ENCODE measurements around the gene RUNX3. TPM values are rescaled to one million over a fixed set of nuclear protein-coding genes. Genes with fewer than 3 reads are reported as not detected.

RUNX3 gene
- total RNA-seq, 1 experiment from 2014 or later, result 22.6 TPM

DNA sequence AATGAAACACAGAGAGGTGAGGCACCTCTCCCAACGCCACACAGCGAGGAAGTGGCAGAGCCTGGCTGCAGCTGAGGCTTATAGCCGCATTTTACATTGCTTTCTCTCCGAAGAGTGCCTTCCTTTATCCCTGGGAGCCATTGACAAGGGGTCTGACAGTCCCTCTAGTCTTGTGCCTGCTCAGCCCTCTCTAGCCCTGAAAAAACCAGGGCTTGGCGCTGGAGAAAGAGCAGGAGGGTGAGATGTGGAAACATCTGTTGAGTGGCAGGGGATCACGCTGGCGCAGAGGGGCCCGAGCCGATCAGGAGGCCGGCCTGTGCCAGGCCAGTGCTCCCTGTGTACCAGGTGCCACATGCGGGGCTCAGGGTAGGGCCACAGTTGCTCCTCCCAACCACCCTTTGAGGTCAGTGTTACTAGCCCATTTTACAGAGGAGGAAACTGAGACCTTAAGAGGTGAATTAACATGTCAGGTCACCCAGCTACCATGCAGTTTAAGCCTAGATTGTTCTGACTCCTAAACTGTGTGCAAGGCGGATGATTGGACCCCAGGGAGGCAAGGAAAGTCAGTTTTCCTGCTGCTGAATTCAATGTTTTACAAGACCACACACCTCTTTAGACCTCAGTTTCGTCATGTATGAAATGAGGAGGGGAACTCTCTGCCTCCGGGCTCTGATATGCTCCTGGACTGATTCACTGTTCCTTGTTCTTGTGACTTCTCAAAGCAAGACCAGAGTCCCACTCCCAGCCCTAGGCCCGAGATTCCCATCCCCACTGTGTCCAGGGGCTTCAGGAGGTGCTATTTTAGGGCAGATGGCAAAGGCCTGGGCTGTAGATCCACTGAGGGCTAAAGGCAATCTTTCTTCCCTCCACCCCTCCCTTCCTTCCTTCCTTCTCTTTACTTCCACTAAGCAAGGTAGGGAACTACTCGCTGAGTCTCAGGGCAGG lies 28.0 kb upstream of the RUNX3 start:
- H3K9me2 ChIP-seq (ENCODE audit: insufficient read depth), result no peaks in the 10 kb centered on the region
- H3K4me1 ChIP-seq (ENCODE audit: control insufficient read depth in 1 of 2, insufficient read depth in 2 of 2, low read length in 2 of 2), result peaks cover 0 to 12% of the 10 kb centered on the region in 2 experiments; a peak in 2 of 4 replicates
- H3K4me3 ChIP-seq (replicated peaks in 1 of 2; ENCODE audit: low read depth in 1 of 2, low read length in 2 of 2), result no peak overlapping the region
- no peak overlapping the region for H3K9ac ChIP-seq (ENCODE audit: low read length)
- H2AFZ ChIP-seq (ENCODE audit: low read depth, low read length, poor library complexity, severe bottlenecking), result no peak overlapping the region
- H4K20me1 ChIP-seq (ENCODE audit: insufficient read depth), result no peaks in the 10 kb centered on the region
- ChIA-PET RAD21 (ENCODE audit: low non-redundant PET in 1 of 2, low total read pairs in 2 of 2, uncharacterized antibody in 2 of 2, unreplicated experiment in 2 of 2) (no interaction called here), POLR2A (no interaction called here), CTCF (no interaction called here)
- no peak overlapping the region for H3K4me2 ChIP-seq (ENCODE audit: low read length)
- H3K27me3 ChIP-seq (ENCODE audit: insufficient read depth, low read length), result no peaks in the 10 kb centered on the region
- no peak overlapping the region for H3K27ac ChIP-seq (ENCODE audit: low read depth, low read length)
- intact Hi-C loops (cut with micrococcal nuclease), result no loop called here
- TF ChIP-seq, protein P1, sequence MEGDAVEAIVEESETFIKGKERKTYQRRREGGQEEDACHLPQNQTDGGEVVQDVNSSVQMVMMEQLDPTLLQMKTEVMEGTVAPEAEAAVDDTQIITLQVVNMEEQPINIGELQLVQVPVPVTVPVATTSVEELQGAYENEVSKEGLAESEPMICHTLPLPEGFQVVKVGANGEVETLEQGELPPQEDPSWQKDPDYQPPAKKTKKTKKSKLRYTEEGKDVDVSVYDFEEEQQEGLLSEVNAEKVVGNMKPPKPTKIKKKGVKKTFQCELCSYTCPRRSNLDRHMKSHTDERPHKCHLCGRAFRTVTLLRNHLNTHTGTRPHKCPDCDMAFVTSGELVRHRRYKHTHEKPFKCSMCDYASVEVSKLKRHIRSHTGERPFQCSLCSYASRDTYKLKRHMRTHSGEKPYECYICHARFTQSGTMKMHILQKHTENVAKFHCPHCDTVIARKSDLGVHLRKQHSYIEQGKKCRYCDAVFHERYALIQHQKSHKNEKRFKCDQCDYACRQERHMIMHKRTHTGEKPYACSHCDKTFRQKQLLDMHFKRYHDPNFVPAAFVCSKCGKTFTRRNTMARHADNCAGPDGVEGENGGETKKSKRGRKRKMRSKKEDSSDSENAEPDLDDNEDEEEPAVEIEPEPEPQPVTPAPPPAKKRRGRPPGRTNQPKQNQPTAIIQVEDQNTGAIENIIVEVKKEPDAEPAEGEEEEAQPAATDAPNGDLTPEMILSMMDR (IDR thresholded peaks at IDR 0.05 in 2 of 3, conservative IDR thresholded peaks at IDR 0.05 in 1 of 3; ENCODE audit: borderline replicate concordance in 1 of 3, insufficient read depth in 1 of 3, low read depth in 2 of 3, low read length in 2 of 3), result no peak
- no peak for TF ChIP-seq RAD21 (IDR thresholded peaks at IDR 0.05; ENCODE audit: low read depth)
- TF ChIP-seq, protein P2, sequence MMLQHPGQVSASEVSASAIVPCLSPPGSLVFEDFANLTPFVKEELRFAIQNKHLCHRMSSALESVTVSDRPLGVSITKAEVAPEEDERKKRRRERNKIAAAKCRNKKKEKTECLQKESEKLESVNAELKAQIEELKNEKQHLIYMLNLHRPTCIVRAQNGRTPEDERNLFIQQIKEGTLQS (IDR thresholded peaks at IDR 0.05), result no peak
- TF ChIP-seq JUND (IDR thresholded peaks at IDR 0.05), result no peak
- TF ChIP-seq SIN3A (IDR thresholded peaks at IDR 0.05; ENCODE audit: low read depth), result no peak
- no peak for TF ChIP-seq EZH2 (IDR thresholded peaks at IDR 0.05)
- TF ChIP-seq, protein P3, sequence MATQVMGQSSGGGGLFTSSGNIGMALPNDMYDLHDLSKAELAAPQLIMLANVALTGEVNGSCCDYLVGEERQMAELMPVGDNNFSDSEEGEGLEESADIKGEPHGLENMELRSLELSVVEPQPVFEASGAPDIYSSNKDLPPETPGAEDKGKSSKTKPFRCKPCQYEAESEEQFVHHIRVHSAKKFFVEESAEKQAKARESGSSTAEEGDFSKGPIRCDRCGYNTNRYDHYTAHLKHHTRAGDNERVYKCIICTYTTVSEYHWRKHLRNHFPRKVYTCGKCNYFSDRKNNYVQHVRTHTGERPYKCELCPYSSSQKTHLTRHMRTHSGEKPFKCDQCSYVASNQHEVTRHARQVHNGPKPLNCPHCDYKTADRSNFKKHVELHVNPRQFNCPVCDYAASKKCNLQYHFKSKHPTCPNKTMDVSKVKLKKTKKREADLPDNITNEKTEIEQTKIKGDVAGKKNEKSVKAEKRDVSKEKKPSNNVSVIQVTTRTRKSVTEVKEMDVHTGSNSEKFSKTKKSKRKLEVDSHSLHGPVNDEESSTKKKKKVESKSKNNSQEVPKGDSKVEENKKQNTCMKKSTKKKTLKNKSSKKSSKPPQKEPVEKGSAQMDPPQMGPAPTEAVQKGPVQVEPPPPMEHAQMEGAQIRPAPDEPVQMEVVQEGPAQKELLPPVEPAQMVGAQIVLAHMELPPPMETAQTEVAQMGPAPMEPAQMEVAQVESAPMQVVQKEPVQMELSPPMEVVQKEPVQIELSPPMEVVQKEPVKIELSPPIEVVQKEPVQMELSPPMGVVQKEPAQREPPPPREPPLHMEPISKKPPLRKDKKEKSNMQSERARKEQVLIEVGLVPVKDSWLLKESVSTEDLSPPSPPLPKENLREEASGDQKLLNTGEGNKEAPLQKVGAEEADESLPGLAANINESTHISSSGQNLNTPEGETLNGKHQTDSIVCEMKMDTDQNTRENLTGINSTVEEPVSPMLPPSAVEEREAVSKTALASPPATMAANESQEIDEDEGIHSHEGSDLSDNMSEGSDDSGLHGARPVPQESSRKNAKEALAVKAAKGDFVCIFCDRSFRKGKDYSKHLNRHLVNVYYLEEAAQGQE (IDR thresholded peaks at IDR 0.05; ENCODE audit: low read depth), result no peak
- TF ChIP-seq, protein P4, sequence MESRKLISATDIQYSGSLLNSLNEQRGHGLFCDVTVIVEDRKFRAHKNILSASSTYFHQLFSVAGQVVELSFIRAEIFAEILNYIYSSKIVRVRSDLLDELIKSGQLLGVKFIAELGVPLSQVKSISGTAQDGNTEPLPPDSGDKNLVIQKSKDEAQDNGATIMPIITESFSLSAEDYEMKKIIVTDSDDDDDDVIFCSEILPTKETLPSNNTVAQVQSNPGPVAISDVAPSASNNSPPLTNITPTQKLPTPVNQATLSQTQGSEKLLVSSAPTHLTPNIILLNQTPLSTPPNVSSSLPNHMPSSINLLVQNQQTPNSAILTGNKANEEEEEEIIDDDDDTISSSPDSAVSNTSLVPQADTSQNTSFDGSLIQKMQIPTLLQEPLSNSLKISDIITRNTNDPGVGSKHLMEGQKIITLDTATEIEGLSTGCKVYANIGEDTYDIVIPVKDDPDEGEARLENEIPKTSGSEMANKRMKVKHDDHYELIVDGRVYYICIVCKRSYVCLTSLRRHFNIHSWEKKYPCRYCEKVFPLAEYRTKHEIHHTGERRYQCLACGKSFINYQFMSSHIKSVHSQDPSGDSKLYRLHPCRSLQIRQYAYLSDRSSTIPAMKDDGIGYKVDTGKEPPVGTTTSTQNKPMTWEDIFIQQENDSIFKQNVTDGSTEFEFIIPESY (IDR thresholded peaks at IDR 0.05; ENCODE audit: extremely low read depth, insufficient replicate concordance, low read length), result no peak
- TF ChIP-seq ZNF274 (IDR thresholded peaks at IDR 0.05; ENCODE audit: low read depth, low read length), result no peak
- TF ChIP-seq CBX3 (IDR thresholded peaks at IDR 0.05; ENCODE audit: low read depth), result no peak
- no peak for TF ChIP-seq TCF7L2 (IDR thresholded peaks at IDR 0.05; ENCODE audit: borderline replicate concordance, extremely low read depth, insufficient read depth, insufficient read length)
- no peak for TF ChIP-seq SRF (IDR thresholded peaks at IDR 0.05; ENCODE audit: low read depth)
- TF ChIP-seq POLR2AphosphoS5 (IDR thresholded peaks at IDR 0.05; ENCODE audit: low read depth, low read length), result no peak
- no peak for TF ChIP-seq FOSL1 (IDR thresholded peaks at IDR 0.05; ENCODE audit: low read depth)
- TF ChIP-seq, protein P5, sequence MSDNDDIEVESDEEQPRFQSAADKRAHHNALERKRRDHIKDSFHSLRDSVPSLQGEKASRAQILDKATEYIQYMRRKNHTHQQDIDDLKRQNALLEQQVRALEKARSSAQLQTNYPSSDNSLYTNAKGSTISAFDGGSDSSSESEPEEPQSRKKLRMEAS (IDR thresholded peaks at IDR 0.05), result no peak
- no peaks in the 10 kb centered on the region for H3K36me3 ChIP-seq (ENCODE audit: control insufficient read depth in 1 of 2, insufficient read depth in 2 of 2, low read length in 2 of 2)
- DNase-seq (ENCODE audit: low read depth, low spot score), result no peak
- BruUV-seq (replicated peaks), result no TSS peak
- no peaks in the 10 kb centered on the region for H3K79me2 ChIP-seq (ENCODE audit: insufficient read depth, low read length)
- no peak for ATAC-seq
- H3K9me3 ChIP-seq (ENCODE audit: control insufficient read depth in 1 of 2, insufficient read depth in 1 of 2, low read depth in 1 of 2, low read length in 2 of 2), result no peaks in the 10 kb centered on the region
